GM12875 (cell line): ENCODE data around the gene SLC25A6.
"Not testable (repeated sequence)": the region's sequence is repeated elsewhere in the genome, so short reads cannot be mapped to it uniquely, and the experiment has no call there.

Experiments used
- H3K4me3 ChIP-seq: one replicate; pipeline ENCODE4 v1.5.1; 2011; ENCODE audit warnings: low read depth, low read length, control low read depth
- TF ChIP-seq, protein P1 (sequence below): IDR thresholded peaks from 2 replicates; pipeline ENCODE4 v1.5.1; 2011; ENCODE audit warnings: low read depth, mild to moderate bottlenecking, control low read depth, inconsistent platforms, low read length, moderate library complexity, borderline replicate concordance; ENCODE audit not compliant: insufficient read depth

The SLC25A6 gene

DNA sequence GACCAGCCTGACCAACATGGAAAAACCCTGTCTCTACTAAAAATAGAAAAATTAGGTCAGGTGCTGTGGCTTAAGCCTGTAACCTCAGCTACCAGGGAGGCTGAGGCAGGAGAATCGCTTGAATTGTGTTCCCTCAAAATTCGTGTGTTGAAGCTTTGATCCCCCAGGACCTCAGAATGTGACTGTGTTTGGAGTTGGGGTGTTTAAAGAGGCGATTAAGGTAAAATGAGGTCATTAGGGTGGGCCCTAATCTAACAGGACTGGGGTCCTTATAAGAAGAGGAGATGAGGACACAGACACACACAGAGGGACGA, 23.6 kb downstream of the SLC25A6 start:
- TF ChIP-seq, protein P1, sequence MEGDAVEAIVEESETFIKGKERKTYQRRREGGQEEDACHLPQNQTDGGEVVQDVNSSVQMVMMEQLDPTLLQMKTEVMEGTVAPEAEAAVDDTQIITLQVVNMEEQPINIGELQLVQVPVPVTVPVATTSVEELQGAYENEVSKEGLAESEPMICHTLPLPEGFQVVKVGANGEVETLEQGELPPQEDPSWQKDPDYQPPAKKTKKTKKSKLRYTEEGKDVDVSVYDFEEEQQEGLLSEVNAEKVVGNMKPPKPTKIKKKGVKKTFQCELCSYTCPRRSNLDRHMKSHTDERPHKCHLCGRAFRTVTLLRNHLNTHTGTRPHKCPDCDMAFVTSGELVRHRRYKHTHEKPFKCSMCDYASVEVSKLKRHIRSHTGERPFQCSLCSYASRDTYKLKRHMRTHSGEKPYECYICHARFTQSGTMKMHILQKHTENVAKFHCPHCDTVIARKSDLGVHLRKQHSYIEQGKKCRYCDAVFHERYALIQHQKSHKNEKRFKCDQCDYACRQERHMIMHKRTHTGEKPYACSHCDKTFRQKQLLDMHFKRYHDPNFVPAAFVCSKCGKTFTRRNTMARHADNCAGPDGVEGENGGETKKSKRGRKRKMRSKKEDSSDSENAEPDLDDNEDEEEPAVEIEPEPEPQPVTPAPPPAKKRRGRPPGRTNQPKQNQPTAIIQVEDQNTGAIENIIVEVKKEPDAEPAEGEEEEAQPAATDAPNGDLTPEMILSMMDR, result no peak
- H3K4me3 ChIP-seq, result no peak overlapping the region

DNA sequence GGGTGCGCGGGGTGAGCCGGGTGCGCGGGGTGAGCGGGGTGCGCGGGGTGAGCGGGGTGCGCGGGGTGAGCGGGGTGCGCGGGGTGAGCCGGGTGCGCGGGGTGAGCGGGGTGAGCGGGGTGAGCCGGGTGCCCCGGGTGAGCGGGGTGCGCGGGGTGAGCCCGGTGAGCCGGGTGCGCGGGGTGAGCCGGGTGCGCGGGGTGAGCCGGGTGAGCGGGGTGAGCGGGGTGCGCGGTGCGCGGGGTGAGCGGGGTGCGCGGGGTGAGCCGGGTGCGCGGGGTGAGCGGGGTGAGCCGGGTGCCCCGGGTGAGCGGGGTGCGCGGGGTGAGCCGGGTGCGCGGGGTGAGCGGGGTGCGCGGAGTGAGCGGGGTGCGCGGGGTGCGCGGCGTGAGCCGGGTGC, 25.6 kb downstream of the SLC25A6 start:
- not testable (repeated sequence) for H3K4me3 ChIP-seq

DNA sequence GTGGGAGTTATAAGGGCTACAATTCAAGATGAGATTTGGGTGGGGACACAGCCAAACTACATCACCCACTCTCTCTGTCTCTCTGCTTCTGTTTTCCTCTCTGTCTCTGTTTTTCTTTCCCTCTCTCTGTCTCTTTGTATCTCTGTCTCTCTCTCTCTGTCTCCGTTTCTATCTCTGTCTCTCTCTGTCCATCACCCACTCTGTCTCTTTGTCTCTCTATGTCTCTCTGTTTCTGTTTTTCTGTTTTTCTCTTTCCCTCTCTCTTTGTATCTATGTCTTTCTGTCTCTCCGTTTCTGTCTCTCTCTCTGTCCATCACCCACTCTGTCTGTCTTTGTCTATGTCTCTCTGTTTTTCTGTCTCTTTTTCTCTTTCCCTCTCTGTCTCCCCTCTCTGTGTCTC, 30.0 kb downstream of the SLC25A6 start:
- H3K4me3 ChIP-seq, result no peak overlapping the region
- TF ChIP-seq, protein P1, result no peak

DNA sequence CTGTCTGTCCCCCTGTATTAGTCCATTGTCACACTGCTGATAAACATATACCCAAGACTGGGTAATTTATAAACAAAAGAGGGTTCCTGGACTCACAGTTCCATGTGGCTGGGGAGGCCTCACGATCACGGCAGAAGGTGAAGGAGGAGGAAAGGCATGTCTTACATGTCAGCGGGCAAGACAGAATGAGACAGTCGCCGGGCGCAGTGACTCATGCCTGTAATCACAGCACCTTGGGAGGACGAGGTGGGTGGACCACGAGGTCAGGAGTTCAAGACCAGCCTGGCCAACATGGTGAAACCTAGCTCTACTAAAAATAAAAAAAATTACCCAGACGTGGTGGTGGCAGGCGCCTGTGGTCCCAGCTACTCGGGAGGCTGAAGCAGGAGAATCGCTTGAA, 30.6 kb downstream of the SLC25A6 start:
- TF ChIP-seq, protein P1, result no peak

DNA sequence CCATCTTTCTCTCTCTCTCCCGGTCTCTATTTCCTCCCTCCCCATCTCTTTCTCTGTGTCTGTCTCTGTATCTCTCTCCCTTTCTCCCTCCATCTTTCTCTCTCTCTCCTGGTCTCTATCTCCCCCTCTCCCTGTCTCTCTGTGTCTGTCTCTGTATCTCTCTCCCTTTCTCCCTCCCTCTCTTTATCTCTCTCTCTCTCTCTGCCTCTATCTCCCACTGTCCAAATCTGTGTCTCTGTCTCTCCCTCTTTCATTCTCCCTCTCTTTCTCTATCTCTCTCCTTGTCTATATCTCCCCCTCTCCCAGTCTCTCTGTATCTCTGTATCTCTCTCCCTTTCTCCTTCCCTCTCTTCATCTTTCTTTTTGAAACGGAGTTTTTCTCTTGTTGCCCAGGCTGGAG, 31.7 kb downstream of the SLC25A6 start:
- H3K4me3 ChIP-seq, result no peak overlapping the region
- TF ChIP-seq, protein P1, result no peak

More for the DNA sequence above, 30.6 kb downstream of the SLC25A6 start:
- no peak overlapping the region for H3K4me3 ChIP-seq

DNA sequence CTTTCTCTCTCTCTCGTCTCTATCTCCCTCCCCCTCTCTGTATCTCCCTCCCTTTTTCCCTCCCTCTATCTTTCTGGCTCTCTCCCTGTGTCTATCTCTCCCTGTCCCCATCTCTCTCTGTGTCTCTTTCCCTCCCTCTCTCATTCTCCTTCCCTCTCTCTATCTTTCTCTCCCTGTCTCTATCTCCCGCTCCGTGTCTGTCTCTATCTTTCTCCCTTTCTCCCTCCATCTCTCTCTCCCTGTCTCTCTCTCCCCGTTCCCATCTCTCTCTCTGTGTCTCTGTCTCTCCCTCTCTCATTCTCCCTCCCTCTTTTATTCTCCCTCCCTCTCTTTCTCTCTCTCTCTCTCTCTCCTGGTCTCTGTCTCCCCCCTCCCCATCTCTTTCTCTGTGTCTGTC, 32.4 kb downstream of the SLC25A6 start:
- TF ChIP-seq, protein P1, result no peak
- no peak overlapping the region for H3K4me3 ChIP-seq

DNA sequence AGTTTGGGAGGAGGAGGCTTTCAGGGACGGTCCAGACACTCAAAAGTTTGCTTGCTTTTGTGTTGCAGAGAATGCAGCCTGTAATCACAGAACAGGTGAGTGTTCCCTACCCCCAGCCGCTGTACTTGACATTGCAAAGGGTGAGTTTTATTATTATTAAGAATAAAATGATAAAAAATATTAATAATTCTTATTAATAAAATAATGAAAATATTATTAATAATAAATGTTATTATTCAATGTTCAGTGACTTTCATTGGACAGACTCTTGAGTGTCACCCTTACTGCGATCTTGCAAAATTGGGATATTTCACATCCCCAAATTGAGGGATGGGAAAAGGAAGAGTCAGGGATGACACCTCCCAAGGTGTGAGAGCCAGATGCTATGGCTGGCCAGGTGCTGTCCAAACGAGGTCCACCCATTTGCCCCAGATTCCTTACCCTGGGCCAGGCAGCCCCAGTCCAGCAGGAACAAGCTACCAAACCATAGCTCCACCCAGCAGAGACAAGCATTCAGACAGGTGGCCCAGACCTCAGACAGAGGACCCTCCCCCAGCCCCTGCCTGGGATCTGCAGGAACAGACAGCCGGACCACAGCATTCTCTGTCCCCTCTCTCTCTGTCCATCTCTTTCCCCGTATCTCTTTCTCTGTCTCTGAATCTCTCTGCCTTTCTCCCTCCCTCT, 33.0 kb downstream of the SLC25A6 start:
- TF ChIP-seq, protein P1, result no peak

DNA sequence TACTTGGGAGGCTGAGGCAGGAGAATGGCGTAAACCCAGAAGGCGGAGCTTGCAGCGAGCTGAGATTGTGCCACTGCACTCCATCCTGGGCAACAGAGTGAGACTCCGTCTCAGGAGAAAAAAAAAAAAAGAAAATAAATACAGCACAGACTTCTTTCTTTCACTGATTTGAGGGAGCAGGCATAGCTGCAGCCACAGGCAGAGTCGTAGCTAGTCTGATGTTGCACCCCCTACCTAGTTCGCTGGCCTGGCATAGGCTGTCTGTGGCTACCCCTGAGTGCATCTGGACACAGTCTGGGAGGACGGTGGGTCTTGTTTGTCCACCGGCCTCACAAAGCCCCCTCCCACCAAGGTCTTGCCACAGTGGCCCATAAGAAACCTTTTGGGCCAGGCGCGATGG, 33.9 kb downstream of the SLC25A6 start:
- no peak overlapping the region for H3K4me3 ChIP-seq
- TF ChIP-seq, protein P1, result no peak

More for the DNA sequence above, 33.0 kb downstream of the SLC25A6 start:
- no peak overlapping the region for H3K4me3 ChIP-seq
